GM12865 (cell line): ENCODE data around the gene GALNTL6.
"Not testable (repeated sequence)": the region's sequence is repeated elsewhere in the genome, so short reads cannot be mapped to it uniquely, and the experiment has no call there.

ENCODE experiments used
- DNase-seq: peaks from one replicate; pipeline ENCODE4 v3.0.0; 2010; ENCODE audit warnings: low read depth
- H3K4me3 ChIP-seq: 2 replicates; pipeline ENCODE4 v1.5.1; 2011; ENCODE audit warnings: mild to moderate bottlenecking, low read depth, low read length, control low read depth
- CTCF ChIP-seq: IDR thresholded peaks from 2 replicates; pipeline ENCODE4 v1.5.1; 2011; ENCODE audit warnings: low read length, control low read depth, low read depth, inconsistent platforms; ENCODE audit not compliant: insufficient read depth; ENCODE audit errors: missing control alignments

GALNTL6 gene

DNA sequence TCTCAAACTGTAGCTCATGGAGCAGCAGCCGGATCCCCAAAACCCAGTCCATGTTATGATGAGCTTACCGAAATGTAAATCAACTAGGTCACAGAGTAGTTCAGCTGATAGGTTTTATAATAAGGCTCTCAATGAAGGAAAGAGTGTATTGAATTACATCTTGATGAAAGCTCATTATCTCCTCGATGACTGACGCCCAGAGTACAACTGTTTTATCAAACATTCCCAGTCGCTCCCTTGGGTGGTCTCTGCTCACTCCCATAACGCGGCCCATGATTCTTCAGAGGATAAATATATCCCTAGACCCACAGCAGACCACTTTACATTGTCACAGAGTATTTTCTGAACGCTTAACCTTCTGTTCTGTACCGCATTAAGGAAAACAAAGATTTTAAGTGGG is 903.1 kb downstream of the GALNTL6 start:
- no peak for TF ChIP-seq CTCF
- H3K4me3 ChIP-seq, result no peak overlapping the region

GRCh38 chr4:172721659-172722058 is 908.5 kb downstream of the GALNTL6 start:
- TF ChIP-seq CTCF, result no peak
- no peak for DNase-seq
- no peak overlapping the region for H3K4me3 ChIP-seq

More for the DNA sequence above, 903.1 kb downstream of the GALNTL6 start:
- DNase-seq, result no peak

DNA sequence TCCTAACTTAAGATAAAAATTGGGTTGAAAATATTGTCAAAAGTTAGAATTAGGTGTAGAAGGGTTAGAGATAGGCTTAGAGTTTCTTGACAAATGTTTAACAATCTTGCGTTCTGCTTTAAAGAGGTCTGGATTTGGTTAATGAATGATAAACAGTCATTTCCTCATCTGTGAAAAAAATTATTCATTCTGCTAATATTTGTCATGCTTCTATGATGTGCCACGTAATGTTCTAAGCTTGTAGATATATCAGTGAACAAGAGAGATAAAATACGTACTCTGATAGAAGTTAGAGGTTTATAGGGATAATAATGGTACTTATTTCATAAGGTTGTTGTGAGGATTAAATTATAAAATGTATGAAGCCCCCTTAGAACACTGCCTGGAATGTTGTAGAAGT is 912.4 kb downstream of the GALNTL6 start:
- no peak for TF ChIP-seq CTCF
- no peak overlapping the region for H3K4me3 ChIP-seq
- no peak for DNase-seq

- TF ChIP-seq CTCF, result no peak
- DNase-seq, result no peak
- H3K4me3 ChIP-seq, result no peak overlapping the region
These were observed 912.8 kb downstream of the GALNTL6 start for GRCh38 chr4:172726001-172726423.

- TF ChIP-seq CTCF, result no peak
- no peak for DNase-seq
- no peak overlapping the region for H3K4me3 ChIP-seq
These were observed 914.4 kb downstream of the GALNTL6 start for GRCh38 chr4:172727631-172728030.

DNA sequence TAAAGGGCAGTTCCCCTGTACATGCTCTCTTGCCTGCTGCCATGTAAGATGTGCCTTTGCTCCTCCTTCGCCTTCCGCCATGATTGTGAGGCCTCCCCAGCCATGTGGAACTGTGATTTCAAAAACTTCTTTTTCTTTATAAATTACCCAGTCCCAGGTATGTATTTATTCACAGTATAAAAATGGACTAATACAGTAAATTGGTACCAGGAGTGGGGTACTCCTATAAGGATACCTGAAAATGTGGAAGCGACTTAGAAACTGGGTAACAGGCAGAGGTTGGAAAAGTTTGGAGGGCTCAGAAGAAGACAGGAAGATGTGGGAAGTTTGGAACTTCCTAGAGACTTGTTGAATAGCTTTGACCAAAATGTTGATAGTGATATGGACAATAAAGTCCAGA is 920.4 kb downstream of the GALNTL6 start:
- H3K4me3 ChIP-seq, DNase-seq: not testable (repeated sequence)

DNA sequence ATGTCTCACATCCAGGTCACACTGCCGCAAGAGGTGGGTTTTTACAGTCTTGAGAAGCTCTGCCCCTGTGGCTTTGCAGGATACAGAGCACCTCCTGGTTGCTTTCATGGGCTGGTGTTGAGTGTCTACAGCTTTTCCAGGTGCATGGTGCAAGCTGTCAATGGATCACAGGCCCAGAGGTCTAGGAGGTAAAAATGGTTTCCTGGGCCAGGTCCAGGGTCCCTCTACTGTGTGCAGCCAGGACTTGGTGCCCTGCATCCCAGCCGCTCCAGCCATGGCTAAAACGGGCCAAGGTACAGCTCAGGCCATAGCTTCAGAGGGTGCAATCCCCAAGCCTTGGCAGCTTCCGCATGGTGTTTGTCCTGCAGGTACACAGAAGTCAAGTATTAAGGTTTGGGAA is 921.4 kb downstream of the GALNTL6 start:
- TF ChIP-seq CTCF, result no peak
- no peak for DNase-seq
- H3K4me3 ChIP-seq, result no peak overlapping the region
